HG03575 (cell line): ENCODE results near the gene MARCHF10.
"Not testable (repeated sequence)": the region's sequence is repeated elsewhere in the genome, so short reads cannot be mapped to it uniquely, and the experiment has no call there.

Source experiments
- ATAC-seq: cut with Tn5 transposase; IDR thresholded peaks from one replicate; pipeline ENCODE4 v1.9.1; 2021; ENCODE audit not compliant: unreplicated experiment, insufficient number of reproducible peaks, low FRiP score; ENCODE audit errors: extremely low read depth

The MARCHF10 gene

DNA sequence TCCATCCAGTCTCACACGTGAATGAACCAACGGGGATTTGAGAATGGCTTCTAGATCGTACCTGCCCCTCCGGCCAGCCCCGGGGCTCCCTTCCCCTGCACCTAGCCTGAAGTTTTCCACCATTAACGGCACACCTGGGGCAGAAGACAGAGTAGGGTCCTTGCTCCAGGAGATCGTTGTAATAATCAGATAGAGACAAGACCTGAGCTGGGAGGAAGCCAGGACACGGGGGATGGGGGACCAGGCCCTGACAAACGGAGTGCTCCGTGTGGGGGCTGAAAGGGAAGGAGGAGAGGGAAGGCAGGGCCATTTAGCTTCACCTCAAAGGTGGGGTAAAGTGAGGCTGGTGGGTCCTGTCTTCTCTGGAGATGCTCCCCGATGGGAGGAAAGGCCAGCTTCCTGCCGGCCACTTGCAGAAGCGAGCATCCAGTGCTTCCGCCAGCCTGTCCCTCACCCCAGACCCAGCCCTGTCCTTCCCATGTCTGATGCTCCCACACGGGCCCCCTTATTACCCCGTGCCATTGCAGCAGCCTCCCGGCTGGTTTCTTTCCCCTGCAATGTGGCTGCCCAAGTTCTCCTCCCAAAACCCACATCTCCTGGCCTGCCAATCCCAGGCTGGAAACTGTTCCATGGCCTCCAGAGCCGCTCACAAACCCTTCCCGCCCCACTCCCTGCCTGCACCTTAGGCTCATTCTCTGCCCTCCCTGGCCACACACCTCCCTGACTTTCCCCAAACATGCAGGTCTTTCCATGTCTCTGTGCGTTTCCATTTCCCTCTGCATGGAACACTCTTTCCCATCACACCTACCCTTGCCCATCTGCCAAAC lies 101.3 kb downstream of the MARCHF10 start:
- no peak for ATAC-seq

DNA sequence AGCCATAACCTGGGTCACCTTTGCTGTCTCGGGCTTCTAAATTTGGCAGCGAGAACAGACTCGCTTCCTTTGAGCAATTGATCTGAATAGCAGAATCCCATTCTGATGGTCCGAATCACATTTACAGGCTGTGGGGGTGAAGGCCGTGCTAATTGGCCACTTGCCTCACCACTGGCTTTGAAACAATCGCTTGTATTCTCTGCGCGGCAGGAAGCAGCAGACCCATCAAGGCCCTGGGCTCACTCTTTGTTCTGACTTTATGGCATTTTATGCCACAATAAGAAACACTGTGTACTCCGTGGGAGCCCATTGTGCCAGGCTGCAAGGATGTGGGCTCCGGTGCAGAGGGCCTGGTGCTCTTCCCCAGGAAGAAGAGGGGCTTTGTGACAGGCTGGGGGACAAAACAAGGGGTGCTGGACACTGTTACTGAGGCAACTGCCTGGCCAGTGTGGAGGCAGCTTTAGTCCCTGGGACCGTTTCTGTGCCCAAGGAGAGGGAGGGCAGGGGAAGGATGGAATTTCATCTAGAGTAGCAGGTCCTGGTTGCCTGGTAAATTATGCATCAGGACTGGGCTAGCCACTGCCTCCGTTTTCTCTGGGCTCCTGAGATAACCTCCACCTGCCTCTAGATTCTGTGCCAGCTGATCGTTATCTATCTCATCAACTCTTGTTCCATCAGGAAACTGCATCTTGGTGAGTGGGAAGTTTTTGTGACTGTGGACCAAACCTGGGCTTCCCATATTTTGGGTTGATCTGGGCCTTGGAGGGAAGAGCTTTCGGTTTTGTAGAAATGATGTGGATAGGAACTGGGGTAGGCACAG lies 102.1 kb downstream of the MARCHF10 start:
- ATAC-seq: no peak

DNA sequence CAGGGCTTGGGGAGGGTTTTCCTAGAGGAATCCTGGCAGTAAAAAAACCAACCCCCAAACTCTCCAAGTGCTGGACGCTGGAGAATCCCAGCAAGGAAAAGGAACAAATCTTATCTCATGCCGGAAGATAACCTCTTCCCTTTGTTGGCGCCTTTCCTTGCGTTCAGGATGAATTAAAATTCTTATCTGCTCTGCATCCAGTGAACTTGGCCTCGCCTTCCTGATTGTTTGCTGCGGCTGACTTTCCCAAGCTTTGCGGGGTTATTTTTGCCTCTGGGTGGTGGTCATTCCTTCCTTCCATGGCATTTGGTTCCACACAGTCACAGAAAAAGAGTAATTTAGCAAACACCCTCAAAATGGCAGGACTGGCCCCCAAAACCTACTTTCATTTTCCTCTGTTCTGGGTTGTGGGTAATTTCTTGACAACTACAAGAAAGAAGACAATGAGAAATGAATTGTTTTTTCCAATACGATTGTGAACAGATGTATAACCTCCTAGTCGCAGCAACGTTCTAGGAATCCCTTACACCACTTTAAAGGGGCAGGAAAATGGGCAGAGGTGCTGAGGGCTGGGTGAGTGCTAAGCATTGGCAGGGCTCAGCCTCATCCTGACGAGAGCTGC lies 102.8 kb downstream of the MARCHF10 start:
- no peak for ATAC-seq

DNA sequence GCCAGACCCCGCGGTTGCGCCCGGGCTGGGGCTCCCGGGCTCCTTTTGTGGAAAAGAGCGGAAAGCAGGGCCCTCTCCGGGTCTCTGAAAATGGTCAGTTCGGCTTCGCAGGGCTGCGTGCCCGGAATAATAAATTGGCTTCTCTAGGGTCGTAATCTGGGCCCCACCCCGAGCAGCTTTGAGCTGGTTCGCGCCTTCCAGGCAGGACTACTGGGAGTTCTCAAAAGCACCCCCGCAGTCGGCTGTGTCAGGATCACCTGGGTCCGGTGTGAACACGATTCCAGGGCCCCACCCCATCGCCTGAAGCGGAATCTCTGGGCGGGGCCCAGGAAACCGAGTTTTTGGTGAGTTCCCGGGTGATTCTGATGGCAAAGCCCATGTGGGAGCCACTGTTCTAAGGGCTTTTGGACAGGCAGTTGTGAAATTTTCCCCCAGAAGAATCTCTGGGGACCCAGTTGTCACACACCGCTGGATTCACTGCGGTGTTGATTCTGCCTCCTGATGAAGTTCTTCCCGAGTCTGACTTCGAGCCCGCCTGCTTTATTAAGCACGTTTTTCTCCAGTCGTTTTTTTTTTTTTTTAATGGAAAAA lies 103.6 kb downstream of the MARCHF10 start:
- ATAC-seq: no peak

DNA sequence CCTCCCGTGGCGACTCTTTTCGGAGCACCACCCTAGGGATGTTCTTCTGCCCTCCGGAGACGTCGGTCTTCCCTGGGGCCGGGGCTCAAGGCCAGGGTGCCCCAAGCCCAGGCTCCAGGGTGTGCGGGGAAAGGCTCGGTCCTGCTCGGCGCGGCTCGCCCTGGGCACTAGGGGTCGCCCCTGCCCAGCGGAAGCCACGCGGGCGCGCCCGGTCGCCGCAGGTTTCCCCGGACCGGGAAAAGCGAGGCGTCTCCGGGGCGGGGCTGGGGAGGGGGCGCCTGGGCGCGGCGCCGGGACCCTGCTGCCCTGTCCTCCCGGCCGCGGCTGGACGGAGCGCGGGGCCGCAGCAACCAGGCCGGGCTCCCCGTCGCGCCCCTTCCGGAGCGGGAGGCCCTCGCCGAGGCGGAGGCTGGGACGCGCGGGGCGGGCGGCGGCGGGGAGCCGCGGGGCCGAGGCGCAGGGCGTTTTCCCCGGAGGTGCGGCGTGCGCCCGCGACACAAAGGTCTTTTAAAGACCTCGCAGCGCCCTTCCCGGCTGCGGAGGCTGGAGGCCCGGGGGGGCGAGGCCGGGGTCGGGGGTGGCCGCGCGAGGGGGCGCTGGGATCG lies 104.2 kb downstream of the MARCHF10 start:
- no peak for ATAC-seq

DNA sequence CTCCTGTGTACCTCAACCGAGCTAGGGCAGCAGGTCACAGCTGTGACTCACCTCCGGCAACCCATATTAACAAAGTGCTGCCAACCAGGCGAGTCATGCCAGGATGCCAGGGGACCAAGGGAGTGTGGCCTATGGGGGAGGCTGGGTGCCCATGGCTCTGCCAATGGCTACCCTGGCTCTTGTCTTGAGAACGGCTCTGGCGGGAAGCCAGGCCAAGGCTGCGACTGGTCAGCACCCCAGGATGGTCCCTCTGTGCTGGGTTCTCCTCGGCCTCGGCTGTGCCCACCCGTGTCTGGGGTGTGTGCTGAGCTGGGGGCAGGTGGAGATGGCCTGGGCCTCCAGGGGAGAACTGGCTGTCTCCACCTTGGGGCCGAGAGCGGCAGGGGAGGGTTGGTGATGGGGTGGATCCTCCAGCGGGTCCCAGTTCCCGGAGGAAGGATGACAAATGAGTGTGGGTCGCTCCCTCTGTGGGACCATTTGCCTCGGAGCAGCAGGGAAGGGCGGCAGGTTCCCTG lies 104.8 kb downstream of the MARCHF10 start:
- ATAC-seq: no peak

DNA sequence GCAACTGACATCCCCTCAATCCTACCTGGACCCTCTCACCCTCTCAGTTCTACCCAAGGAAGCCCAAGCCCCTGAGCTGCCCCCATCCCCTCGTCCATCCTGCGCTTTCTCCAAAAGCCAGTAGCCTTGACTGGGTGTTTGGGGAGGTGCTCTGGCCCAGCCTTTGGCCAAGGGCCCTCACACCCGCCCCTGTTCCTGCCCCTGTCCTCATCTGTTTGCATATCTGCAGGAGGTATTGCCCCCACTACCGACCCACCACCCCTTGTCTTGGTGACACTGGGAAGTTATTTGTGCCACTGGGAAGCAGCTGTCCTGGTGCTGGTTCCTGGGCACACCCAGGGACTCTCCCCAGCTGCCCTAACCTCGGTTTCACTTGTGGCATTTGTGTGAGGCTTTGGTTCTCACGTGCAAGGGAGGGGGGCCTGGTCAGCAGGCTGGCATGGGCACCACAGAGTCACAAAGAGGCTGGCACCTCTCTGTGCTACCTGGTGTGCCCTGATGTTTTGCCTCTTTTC lies 105.3 kb downstream of the MARCHF10 start:
- no peak for ATAC-seq

DNA sequence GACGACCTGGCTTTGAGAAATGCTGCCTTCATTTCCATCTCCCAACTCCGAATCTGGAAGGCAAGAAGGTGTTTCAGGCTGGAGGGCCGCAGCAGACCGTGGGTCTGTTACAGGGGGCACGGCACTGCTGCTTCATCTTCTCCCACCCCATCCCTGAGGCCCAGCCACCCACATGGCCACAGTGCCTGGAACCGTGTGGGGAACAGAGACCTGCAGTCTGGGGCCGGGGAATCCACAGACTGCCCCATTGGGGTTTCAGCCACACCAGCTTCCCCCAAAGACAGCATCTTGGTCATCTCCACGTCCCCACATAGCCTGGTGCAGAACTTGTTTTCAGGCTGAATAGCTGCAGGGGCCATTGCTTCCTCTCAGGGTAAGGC lies 106.4 kb downstream of the MARCHF10 start:
- ATAC-seq: no peak

DNA sequence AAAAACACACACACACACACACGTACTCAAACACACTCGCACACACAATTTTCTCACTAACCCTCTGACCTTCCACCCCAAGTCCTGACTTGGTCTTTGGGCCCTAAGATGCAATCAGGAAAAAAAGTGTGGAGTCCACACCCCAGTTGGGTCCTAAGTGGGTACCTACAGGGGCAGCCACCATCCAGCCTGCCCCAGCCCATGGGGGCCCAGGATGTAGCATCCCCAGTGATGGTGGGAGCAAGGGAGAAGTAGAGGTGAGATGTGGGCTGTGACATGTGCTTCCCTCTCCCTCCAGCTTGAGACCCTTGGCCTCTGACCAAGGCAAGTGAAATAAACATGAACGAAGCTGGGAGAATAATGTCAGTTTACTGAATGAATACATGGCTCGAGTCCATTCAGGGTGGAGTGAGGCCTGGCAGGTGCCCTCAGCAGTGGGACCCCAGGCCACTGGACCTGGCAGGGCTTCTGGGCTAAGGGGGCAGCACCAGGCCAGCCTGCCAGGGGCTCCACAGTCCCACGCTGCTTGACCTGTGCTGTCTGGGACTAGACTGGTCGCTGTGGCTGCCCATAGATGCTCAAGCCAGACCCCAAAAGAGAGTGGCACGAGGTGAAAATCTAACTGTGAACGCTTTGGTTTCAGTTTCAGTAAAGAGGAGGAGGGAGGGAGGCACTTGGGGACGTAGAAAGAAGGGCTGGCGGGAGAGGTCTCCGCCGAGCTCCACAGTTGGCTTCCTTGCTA lies 107.0 kb downstream of the MARCHF10 start:
- ATAC-seq: no peak

DNA sequence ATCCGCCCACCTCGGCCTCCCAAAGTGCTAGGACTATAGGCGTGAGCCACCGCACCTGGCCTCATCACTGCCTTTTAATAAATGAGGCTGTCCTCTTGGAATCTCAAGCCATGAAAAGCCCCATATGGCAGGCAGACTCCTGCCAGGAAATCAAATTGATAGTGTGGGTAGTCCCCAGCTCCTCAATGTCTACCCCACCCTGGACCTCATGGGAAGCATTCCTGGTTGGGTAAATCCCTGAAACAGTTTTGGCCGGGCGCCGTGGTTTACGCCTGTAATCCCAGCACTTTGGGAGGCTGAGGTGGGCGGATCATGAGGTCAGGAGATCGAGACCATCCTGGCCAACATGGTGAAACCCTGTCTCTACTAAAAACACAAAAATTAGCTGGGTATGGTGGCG lies 109.7 kb downstream of the MARCHF10 start:
- not testable (repeated sequence) for ATAC-seq

DNA sequence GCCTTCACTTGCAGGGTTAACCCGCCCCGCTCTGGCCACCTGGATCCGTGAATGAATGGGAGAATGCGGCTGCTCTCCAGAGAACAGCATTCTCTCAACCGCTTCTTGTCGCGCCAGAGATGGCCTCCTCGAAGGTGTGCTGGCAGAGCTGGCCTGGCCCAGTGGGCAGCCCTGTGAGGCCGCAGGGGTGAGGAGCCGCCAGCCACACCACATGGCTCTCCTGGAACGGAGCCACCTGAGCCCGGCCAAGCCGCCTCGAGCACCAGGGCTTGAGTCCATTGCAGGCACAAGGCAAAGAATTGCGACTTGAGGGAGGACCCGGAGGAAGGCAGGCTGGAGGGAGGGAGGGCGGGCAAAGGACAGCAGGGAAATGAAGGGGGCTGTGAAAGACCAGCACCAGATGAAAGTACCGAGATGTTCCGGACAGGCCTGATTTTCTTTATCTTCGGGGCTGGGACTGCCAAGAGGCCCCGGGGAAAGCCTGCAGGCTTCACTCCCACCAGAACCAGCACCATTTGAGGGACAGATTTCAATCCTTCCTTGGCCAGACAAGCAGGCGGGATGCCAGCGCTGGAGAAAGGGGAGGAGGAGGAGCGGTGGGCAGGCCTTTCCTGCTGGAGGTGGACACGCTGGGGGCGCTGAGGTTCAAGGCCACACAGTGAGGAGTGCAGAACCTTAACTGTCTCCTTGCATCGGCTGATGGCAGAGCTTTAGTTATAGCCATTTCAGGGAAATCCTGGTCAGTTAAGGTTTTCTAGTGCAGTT lies 111.2 kb downstream of the MARCHF10 start:
- ATAC-seq: no peak

DNA sequence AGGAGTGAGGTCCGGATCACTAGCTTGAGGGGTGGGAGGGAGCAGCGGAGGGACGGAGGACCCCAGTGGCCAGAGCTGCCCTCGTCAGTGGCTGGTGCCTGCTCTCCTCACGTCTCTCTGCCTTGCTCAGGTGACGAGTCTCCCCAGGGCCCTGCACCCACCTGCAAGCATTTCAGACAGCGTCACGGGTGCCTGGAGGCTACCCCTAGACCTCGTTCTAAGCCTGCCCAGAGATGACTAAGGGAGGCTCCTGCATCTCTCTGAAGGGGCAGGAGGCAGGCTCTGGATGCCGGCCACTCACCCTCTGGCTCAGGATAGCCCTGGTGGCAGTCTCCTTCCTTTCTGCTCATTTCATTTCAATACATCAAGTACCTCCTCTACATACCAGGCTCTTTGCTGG lies 111.9 kb downstream of the MARCHF10 start:
- ATAC-seq: no peak

DNA sequence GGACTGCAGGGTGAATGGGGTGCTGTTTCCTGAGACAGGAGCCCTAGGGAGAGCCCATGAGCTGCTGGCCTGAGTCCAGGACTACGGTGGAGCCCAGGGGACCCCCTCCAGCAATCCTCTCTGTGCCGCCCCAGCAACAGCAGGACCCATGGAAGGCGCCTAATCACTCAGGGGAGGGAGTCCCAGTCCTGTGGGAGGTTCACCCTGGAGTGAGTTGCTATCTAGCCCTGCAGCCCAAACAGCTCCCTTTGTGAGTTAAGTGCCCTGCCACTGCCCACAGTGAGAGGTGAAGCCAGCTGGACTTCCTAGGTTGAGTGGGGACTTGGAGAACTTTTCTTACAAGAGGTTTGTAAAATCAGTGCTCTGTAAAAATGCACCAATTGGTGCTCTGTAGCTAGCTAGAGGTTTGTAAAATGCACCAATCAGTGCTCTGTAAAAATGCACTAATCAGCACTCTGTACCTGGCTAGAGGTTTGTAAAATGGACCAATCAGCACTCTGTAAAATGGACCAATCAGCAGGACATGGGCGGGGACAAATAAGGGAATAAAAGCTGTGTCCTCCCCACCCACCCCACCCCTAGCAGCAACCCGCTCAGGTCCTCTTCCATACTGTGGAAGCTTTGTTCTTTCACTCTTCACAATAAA lies 112.9 kb downstream of the MARCHF10 start:
- ATAC-seq: not testable (repeated sequence)

DNA sequence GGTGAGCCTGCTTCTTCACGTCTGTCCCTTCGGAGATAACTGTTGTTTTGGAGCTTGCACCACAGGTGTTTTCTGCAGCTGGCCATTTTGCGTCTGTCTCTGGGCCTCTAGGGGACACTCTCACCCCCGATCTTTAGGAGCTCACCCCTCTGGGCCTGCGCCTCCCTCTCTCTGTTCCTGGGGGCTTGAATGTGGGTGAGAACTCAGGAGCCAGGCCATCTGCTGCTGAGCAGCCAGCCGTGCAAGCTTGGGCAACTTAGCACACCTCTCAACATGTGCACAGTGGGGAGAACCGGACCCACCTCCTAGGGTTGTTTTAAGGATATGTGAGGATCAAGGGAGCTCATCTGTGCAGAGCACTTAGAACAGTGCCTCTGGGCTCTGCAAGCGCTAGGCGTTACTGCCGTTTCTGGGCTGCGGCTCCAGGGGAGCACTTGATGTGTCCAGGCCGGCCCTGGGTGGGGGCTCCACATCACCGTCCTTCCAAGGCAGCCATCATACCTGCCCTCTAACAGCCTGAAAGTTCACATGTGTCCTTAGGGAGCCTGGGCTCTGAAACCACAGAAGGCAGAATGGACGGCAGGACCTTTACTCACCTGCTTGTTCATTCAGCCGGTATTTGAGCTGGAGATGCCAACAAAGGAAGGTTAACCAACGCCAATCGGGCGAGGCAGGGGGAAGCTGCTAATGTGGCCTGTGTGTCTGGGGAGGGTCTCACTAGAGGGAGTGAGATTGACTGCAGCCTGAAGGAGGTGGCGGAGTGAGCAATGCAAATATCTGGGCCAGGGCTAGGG lies 114.3 kb downstream of the MARCHF10 start:
- no peak for ATAC-seq

DNA sequence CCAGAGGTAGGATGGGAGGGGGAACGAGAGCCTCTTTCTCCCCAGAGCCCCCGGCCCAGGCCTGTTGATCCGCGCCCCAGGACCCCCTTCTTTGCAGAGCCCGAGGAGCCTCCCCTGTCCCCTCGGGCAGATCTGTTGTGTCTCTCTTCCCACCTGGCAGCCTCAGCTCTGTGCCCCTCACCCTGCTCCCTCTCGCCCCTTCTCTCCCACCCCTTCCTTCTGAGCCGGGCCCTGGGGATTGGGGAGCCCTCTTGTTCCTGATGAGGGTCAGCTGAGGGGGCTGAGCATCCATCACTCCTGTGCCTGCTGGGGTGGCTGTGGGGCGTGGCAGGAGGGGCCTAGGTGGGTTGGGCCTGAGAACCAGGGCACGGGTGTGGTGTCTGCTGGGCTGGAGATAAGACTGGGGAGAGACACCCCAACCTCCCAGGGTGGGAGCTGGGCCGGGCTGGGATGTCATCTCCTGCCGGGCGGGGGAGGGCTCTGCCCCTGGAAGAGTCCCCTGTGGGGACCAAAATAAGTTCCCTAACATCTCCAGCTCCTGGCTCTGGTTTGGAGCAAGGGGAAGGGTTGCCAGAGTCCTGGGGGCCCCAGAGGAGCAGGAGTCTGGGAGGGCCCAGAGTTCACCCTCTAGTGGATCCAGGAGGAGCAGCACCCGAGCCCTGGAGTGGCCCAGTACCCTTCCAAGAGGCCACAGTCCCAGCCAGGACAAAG lies 115.2 kb downstream of the MARCHF10 start:
- no peak for ATAC-seq
